Small intestine (tissue), 7 donors: ENCODE measurements around the gene TPCN2. TPM values are rescaled to one million over a fixed set of nuclear protein-coding genes. Genes with fewer than 3 reads are reported as not detected.
A peak's percentile ranks its signal among the peaks of the same experiment; 100 is the strongest.

ENCODE experiments used
- DNase-seq, 2 donors: peaks; one replicate each; pipeline versions ENCODE4 v3.0.0 to v3.0.0-alpha.2; 2013
- FAIRE-seq: peaks from 2 replicates; lab custom pipeline; 2012; peaks lifted over from hg19 to GRCh38; lab: Jason Lieb, UNC
- H3K27ac ChIP-seq, 3 donors: one replicate each; pipeline ENCODE4 v1.5.1; 2013; ENCODE audit warnings: low read length in 2 of 3, mild to moderate bottlenecking in 2 of 3, control low read depth in 1 of 3, inconsistent platforms in 1 of 3, low read depth in 1 of 3, moderate library complexity in 1 of 3
- H3K27me3 ChIP-seq, 3 donors: one replicate each; pipeline ENCODE4 v1.6.1; 2013; ENCODE audit warnings: low read length in 3 of 3, inconsistent platforms in 1 of 3; ENCODE audit not compliant: control insufficient read depth in 3 of 3, insufficient read depth in 3 of 3
- H3K36me3 ChIP-seq, 3 donors: one replicate each; pipeline ENCODE4 v1.6.1; 2013; ENCODE audit warnings: low read length in 3 of 3, inconsistent platforms in 1 of 3, low read depth in 1 of 3, mild to moderate bottlenecking in 1 of 3, moderate library complexity in 1 of 3; ENCODE audit not compliant: control insufficient read depth in 3 of 3, insufficient read depth in 2 of 3
- H3K4me1 ChIP-seq, 3 donors: one replicate each; pipeline ENCODE4 v1.6.1; 2013; ENCODE audit warnings: low read length in 2 of 3, inconsistent platforms in 1 of 3, low read depth in 1 of 3, mild to moderate bottlenecking in 1 of 3, moderate library complexity in 1 of 3; ENCODE audit not compliant: control insufficient read depth in 3 of 3, insufficient read depth in 2 of 3
- H3K4me3 ChIP-seq, 3 donors: one replicate each; pipeline ENCODE4 v1.5.1; 2013; ENCODE audit warnings: low read length in 3 of 3, control low read depth in 1 of 3, inconsistent platforms in 1 of 3, low read depth in 1 of 3, mild to moderate bottlenecking in 1 of 3, moderate library complexity in 1 of 3
- H3K9me3 ChIP-seq, 2 donors: one replicate each; pipeline ENCODE4 v1.6.1; 2013; ENCODE audit warnings: low read depth in 1 of 2, low read length in 1 of 2; ENCODE audit not compliant: control insufficient read depth in 2 of 2, insufficient read depth in 1 of 2
- WGBS, 3 donors: extraction: QIAGEN DNeasy Blood & Tissue Kit; methylation state at CpG; one replicate each; pipeline ENCODE4 v1.1.7; 2013; 5-methylcytosine and 5-hydroxymethylcytosine counted together
- polyA plus RNA-seq, 4 donors: library from polyadenylated mRNA; stranded (reverse) in 3 of 4; unstranded in 1 of 4; fragments of 200-250 nt in 3 of 4; fragments of 120-200 nt in 1 of 4; gene quantifications; one replicate each; pipeline versions ENCODE4 v1.2.1 to v1.2.3, GENCODE V29; 2013
- donor health status: healthy with polysubstance abuse.
- donor health status: control.
- donor health status: control.
- donor health status: Bipolar disorder and iron deficiency.
- donor health status: healthy.

TPCN2 gene
- polyA plus RNA-seq, 4 donors = 11.1 to 32.8 (median 12.8) TPM

GRCh38 chr11:69027704-69028372 lies 20.9 kb upstream of the TPCN2 start:
- WGBS, 3 donors = 62 to 69% (median 65%) methylated on average over 9 of the region's 9 CpGs
- Histone ChIP-seq H3K27ac (no peak overlapping the region), H3K4me1 (peaks cover 0 to 4% (median 0%) of the 10 kb centered on the region in 3 donors), H3K4me3 (no peak overlapping the region), H3K9me3 (no peaks in the 10 kb centered on the region), H3K27me3 (no peaks in the 10 kb centered on the region), H3K36me3 (no peaks in the 10 kb centered on the region)
- FAIRE-seq (no peak), DNase-seq (peak in 1 of 2 donors; percentile 73)

GRCh38 chr11:69030301-69030700 lies 18.4 kb upstream of the TPCN2 start:
- H3K4me3 ChIP-seq = no peak overlapping the region
- peaks cover 0 to 4% (median 0%) of the 10 kb centered on the region in 3 donors for H3K4me1 ChIP-seq
- no peak overlapping the region for H3K27ac ChIP-seq
- H3K9me3 ChIP-seq = no peaks in the 10 kb centered on the region
- DNase-seq (no peak), FAIRE-seq (no peak)
- no peaks in the 10 kb centered on the region for H3K36me3 ChIP-seq
- WGBS, 3 donors = 70 to 76% (median 71%) methylated on average over 6 of the region's 6 CpGs
- no peaks in the 10 kb centered on the region for H3K27me3 ChIP-seq

DNA sequence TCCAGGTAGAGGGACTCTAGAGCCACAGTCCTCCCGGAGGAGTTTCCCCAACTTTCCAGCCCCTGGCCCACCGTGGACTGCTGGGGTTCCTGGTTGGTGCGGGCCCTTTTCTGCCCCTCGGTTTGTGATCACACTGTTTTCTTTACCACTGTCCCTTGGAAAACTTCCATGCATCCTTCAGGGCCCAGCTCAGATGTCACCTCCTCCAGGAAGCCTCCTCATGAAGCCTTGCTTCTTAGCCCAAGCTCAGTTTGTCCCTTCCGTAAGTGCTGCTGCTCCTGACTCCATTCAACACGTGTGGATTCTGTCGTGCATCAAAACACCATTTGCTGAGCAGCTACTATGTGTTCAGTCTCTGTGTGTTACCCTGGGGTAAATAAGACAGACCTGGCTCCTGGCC lies 15.9 kb upstream of the TPCN2 start:
- DNase-seq = no peak
- H3K36me3 ChIP-seq = no peaks in the 10 kb centered on the region
- FAIRE-seq = no peak
- H3K9me3 ChIP-seq = no peaks in the 10 kb centered on the region
- peaks cover 0 to under 1% (median 0%) of the 10 kb centered on the region in 3 donors for H3K4me1 ChIP-seq
- H3K27ac ChIP-seq = no peak overlapping the region
- H3K4me3 ChIP-seq = no peak overlapping the region
- H3K27me3 ChIP-seq = no peaks in the 10 kb centered on the region
- 75 to 89% (median 86%) methylated on average over 6 to 7 of the region's 7 CpGs for whole genome bisulfite sequencing, 3 donors

- WGBS, 3 donors = 73 to 81% (median 77%) methylated on average over 11 of the region's 11 CpGs
- no peak overlapping the region for H3K27ac ChIP-seq
- no peaks in the 10 kb centered on the region for H3K36me3 ChIP-seq
- H3K4me1 ChIP-seq = no peaks in the 10 kb centered on the region
- FAIRE-seq (no peak), DNase-seq (no peak)
- H3K9me3 ChIP-seq = no peaks in the 10 kb centered on the region
- H3K4me3 ChIP-seq = no peak overlapping the region
- no peaks in the 10 kb centered on the region for H3K27me3 ChIP-seq
These were observed 15.3 kb upstream of the TPCN2 start for GRCh38 chr11:69033431-69033830.

DNA sequence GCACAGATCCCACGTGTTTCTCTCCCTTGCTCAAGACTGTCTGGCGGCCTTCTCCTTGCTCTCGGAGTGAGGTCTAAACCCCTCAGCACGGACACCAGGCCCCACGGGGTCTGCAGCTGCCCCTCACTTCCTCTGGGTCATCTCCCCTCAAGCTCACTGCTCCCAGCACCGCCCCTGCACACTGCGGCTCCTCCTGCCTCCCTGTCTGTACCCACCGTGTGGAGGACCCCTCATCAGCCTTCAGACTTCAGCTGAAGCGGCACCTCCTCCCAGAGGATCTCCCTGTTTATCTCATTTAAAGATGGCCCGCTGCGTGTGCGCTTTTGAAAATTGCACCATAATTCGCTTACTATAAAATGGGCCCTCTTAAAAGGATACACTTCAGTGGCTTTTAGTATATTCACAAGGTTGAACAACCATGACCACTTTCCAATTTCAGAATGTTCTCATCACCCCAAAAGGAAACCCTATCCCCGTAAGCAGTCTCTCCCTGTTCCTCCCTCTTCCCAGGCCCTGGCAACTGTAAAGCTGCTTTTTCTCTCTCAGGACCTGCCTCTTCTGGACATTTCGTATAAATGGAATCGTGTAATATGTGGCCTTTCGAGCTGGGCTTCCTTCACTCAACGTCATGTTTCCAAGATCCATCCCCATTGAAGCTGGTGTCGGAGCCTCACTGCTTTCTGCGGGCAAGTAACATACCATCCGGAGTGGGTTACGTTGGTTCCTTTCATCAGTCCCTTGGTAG lies 14.4 kb upstream of the TPCN2 start:
- no peaks in the 10 kb centered on the region for H3K36me3 ChIP-seq
- H3K27ac ChIP-seq = no peak overlapping the region
- DNase-seq = no peak
- no peaks in the 10 kb centered on the region for H3K9me3 ChIP-seq
- 84 to 88% (median 87%) methylated on average over 22 of the region's 22 CpGs for WGBS, 3 donors
- no peak overlapping the region for H3K4me3 ChIP-seq
- FAIRE-seq = no peak
- no peaks in the 10 kb centered on the region for H3K27me3 ChIP-seq
- no peaks in the 10 kb centered on the region for H3K4me1 ChIP-seq

DNA sequence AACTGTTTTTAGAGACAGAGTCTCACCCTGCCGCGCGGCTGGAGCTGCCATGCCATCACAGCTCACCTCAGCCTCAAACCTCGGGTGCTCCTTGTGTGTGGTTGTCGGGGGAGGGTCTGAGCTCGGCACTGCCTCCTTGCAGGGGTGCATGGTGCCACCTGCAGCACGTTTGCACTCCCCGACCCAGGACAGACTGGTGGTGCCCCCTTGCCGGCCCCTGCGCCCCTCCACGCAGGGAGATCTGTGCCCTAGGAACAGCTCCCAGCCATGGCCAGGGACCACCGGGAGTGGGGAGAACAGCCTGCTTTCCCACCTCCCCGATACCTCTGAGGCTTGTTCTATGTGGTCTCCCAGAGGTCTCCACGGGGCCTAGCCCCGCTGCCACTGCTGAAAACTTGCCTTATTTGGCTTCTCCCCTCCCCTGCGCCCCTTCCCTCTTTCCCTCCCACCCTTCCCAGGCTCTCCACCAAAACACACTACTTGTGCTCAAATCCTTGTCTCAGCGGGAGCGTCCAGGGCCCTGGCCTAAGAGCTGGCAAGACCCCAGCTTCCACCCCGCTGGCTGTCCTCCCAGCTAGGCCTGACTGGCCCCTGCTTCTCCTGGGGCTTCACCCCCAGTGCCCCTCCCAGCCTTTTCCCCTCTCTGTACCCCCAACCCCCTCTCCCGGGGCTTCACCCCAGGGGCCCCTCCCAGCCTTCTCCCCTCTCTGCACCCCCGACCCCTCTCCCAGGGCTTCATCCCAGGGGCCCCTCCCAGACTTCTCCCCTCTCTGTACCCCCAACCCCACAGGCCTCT lies 13.4 kb upstream of the TPCN2 start:
- no peak for DNase-seq
- FAIRE-seq = no peak
- Histone ChIP-seq H3K9me3 (no peaks in the 10 kb centered on the region), H3K27me3 (no peaks in the 10 kb centered on the region), H3K27ac (peak overlapping the region in 1 of 3 donors; percentile 33), H3K36me3 (no peaks in the 10 kb centered on the region), H3K4me3 (no peak overlapping the region), H3K4me1 (no peaks in the 10 kb centered on the region)
- 70 to 78% (median 74%) methylated on average over 19 to 21 of the region's 21 CpGs for WGBS, 3 donors

- H3K4me3 ChIP-seq = no peak overlapping the region
- no peaks in the 10 kb centered on the region for H3K9me3 ChIP-seq
- FAIRE-seq = no peak
- peak overlapping the region in 1 of 3 donors; percentile 33 for H3K27ac ChIP-seq
- no peaks in the 10 kb centered on the region for H3K27me3 ChIP-seq
- 65 to 84% (median 82%) methylated on average over 11 of the region's 11 CpGs for WGBS, 3 donors
- no peaks in the 10 kb centered on the region for H3K36me3 ChIP-seq
- no peak for DNase-seq
- H3K4me1 ChIP-seq = peaks cover 0 to 1% (median 0%) of the 10 kb centered on the region in 3 donors
These were observed 12.8 kb upstream of the TPCN2 start for GRCh38 chr11:69035946-69036340.

- no peak for DNase-seq
- Histone ChIP-seq H3K27ac (no peak overlapping the region), H3K4me3 (no peak overlapping the region), H3K9me3 (no peaks in the 10 kb centered on the region), H3K4me1 (peaks cover 0 to 3% (median 0%) of the 10 kb centered on the region in 3 donors), H3K36me3 (no peaks in the 10 kb centered on the region), H3K27me3 (no peaks in the 10 kb centered on the region)
- FAIRE-seq = no peak
- WGBS, 3 donors = 81 to 88% (median 87%) methylated on average over 18 of the region's 18 CpGs
These were observed 11.7 kb upstream of the TPCN2 start for GRCh38 chr11:69037074-69037473.
